SIG-M5 (cell line): Measurements from ENCODE around the gene PRR20G.
"Not testable (repeated sequence)": the region's sequence is repeated elsewhere in the genome, so short reads cannot be mapped to it uniquely, and the experiment has no call there.

Experiments
- DNase-seq: peaks from one replicate; lab custom pipeline; 2025; lab: John Stamatoyannopoulos, UW

The PRR20G gene

DNA sequence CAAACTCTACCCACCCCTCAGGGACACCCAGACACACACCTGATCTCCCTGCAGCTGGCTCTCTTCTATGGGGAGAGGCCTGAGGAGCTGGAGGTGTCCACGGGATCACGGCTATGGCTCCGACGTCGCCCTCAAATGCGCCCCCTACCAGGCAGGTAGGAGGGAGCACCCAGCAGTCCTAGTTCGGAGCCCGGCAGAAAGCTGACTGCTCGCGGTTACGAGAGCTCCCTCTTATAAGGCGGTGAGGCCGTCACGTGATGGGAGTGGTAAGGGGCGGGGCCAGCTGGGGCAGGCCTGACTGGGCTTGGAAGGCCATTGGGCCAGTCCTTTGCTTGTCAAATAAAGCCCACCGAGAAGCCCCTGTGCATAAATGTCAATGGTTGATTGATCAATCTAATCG is at the start of gene PRR20G:
Gene PRR20G (minus strand): TSS at position 207 of the 400 bp plus-strand sequence. CDS start 681 bp downstream, outside the sequence.
- no peak for DNase-seq

GRCh38 chr3:127337001-127337400 is 49.2 kb upstream of the PRR20G start:
- no peak for DNase-seq

DNA sequence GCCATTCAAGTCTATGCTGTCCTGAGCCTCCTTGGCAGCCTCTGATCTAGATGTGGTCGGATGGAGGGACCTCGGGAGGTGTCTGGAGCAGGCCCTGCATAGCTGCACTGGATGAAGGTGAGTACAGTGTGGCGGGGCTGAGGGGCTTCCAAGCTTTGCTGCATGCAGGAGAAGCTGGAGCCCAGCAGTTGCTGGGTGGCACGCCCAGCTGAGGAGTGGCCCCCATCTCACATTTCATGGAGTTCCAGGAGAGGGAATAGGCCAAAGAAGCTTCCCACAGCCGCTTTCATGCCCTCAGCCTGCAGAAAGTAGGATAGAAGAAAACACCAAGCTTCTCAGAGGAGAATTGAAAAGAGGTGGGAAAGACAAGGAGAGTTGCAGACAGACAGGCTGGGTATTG is 48.3 kb upstream of the PRR20G start:
- no peak for DNase-seq

DNA sequence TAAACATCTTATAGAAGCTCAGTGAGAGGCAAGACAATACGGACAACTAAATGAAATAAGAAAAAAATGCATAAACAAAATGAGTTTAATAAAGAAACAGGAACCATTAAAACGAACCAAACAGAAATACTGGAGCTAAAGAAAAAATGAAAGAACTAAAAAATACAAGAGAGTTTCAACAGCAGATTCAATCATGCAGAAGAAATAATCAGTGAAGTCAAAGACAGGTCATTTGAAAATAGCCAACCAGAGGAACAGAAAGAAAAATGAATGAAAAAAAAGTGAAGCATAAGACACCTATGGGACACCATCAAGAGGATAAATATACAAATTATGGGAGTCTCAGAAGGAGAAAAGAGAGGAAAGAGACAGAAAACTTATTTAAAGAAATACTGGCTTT is 42.5 kb upstream of the PRR20G start:
- DNase-seq, result no peak

- DNase-seq, result no peak
Observed at GRCh38 chr3:127329631-127330285, 41.9 kb upstream of the PRR20G start.

DNA sequence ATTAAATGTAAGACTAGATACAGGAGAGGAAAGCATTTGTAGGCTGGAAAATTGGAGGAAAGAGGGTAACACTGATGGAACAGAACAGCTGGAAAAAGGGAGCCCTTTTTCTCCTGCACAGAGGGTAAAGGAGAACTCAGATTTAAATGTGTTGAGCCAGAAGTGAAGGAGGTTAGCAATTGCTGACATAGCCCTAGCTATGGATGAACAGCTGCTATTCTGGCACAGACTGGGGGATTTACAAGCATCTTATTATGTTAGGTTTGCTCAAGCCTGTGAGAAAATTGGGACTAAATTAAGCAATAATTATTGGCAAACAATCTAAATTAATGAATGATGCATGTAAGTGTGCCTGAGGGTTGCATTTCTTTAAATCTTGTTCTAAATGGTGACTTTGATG is 40.6 kb upstream of the PRR20G start:
- DNase-seq, result no peak

DNA sequence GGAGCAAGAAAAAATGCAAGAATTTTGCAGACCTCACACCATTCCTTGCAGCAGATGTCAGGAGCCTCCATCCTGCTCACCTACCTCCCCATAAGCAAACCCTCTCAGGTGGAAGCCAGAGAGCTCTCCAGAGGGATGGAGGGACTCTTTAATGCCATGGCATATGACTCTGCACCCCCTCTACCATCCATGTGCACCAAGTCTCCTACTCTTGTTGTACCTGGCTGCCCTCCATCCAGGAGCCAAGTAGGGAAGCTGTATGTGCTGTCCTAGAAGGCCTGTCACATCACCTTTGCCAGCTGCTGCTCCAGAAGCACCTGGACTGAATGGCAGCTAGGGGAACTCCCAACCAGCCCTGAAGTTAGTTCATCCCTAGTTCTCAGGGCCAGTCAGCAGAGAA is 38.5 kb upstream of the PRR20G start:
- DNase-seq, result no peak

DNA sequence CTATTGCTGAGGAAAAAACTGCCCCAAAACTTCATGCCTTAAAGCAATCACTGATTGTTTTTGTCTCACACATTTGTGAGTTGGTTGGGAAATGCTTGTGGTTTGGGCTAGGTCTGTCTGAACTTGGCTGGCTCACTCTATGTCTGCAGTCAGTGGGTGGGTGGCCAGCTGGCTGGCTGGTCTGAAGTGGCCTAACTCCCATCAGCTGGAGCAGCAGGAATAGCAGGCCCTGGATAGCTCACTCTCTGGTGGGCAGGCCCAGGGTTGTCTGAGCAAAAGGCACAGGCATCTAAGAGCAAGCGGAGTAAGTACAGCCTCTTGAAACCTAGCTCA is 37.7 kb upstream of the PRR20G start:
- DNase-seq, result no peak

GRCh38 chr3:127324913-127325628 is 37.2 kb upstream of the PRR20G start:
- no peak for DNase-seq

- no peak for DNase-seq
Observed at GRCh38 chr3:127324076-127324475, 36.2 kb upstream of the PRR20G start.

- DNase-seq, result no peak
Observed at GRCh38 chr3:127323581-127323980, 35.7 kb upstream of the PRR20G start.

GRCh38 chr3:127321371-127321770 is 33.5 kb upstream of the PRR20G start:
- no peak for DNase-seq

GRCh38 chr3:127320529-127321121 is 32.8 kb upstream of the PRR20G start:
- DNase-seq, result no peak

DNA sequence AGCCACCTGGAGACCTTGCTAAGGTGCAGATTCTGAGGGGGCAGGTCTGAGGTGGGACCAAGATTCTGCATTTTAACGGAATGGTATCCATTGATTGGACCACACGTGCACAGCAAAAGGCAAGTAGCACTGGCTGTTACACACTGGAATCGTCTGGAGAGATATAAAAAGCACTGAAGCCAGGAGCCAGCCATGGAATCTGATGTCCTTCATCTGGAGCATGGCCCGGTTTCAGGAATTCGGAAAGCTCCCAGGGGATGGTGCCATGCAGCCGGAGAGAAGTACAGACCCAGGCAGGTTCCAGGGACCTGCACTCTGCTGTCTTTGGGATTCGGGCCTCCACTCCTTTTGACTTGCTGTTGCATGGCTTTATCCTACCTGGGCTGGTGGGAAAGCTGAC is 28.8 kb upstream of the PRR20G start:
- no peak for DNase-seq

DNA sequence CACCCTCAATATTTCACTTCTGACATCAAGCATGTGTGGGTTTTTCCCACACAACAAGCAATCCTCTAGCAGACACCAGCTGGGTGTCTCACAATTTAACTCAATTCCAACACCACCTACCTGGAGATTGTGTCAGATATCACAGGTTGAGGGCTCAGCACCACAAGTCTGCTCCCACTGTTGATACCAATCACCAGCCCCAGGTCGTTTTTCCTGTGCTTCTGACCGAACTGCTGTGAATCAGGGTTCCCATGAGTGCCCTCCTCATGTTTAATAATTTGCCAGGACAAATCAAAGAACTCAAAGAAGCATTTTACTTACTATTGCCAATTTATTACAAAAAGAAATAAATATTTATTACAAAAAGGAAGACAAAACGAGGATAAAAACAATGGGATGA is 25.0 kb upstream of the PRR20G start:
- no peak for DNase-seq

GRCh38 chr3:127308821-127309220 is 21.0 kb upstream of the PRR20G start:
- not testable (repeated sequence) for DNase-seq

DNA sequence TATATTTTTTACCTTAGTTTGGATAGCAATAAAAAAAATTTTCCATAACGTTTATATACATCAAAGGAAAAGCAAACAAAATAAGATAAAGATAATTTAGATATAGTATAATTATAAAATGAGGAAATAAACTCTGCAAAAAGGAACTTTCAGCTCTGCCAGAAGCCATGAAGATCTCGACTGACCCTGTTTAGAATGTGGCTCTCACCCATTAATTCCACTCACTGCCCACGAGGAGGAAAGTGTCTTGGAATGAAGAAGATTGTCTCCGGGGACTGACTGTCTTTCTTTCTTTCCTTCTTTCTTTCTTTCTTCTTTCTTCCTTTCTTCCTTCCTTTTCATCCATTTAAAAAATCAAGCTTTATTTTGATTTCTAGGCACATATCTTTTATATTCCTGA is 20.1 kb upstream of the PRR20G start:
- no peak for DNase-seq

GRCh38 chr3:127307112-127307835 is 19.4 kb upstream of the PRR20G start:
- DNase-seq, result no peak

DNA sequence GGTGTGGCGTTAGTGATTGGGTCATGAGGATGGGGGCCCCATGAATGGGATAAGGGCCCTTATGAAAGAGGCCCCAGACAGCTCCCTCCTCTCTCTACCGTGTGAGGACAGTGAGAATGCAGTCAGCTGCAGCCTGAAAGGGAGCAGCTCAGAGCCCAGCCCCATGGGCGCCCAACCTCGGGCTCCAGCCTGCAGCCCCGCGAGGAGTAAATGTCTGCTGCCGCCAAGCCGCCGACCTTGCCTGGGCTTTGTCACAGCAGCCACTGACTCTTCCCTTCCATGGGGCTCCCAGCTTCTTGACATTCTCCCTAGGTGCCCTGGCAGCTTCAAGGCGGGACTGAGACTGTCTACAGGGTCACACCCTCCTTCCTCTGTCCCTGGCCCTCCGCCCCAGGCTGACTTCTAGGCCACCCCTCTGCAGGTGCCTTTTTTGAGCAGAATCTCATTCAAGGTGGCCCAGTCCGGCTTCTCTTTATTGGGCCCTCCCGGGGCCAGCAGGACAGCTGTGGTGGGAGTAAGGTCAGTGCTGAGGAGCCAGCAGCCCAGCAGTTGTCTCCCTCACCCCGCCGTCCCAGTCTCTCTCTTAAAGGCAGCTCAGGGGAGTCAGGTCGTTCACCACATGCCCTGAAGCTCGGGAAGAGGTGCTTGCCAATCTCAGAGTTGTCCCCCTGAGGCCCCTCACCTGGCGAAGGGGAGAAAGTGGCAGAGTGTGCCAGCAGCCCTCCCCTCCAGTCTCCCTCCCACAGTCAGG is 18.7 kb upstream of the PRR20G start:
- no peak for DNase-seq

GRCh38 chr3:127305499-127306060 is 17.7 kb upstream of the PRR20G start:
- DNase-seq, result no peak

GRCh38 chr3:127304121-127304744 is 16.4 kb upstream of the PRR20G start:
- no peak for DNase-seq
